SK-N-SH treated with all-trans-retinoic acid at 6 μM for 48 hours (cell line): ENCODE results near the gene CLCF1.
"Not testable (repeated sequence)": the region's sequence is repeated elsewhere in the genome, so short reads cannot be mapped to it uniquely, and the experiment has no call there.

Source experiments
- ATAC-seq: fragments of 200-7000 bp; cut with Tn5 transposase; 3 replicates; pipeline ENCODE4 v1.9.1; 2020; ENCODE audit warnings: mild to moderate bottlenecking, moderate library complexity
- ARNTL ChIP-seq: fragments of 450-650 bp; formaldehyde crosslinking; IDR thresholded peaks from 2 replicates; pipeline ENCODE4 v1.5.0; 2020; ENCODE audit warnings: low read depth, mild to moderate bottlenecking, moderate library complexity, borderline replicate concordance
- BACH2 ChIP-seq: fragments of 250-450 bp; sonication (Bioruptor Pico); IDR thresholded peaks from 2 replicates; pipeline ENCODE4 v1.9.0; 2021; ENCODE audit warnings: mild to moderate bottlenecking, borderline replicate concordance
- CSDC2 ChIP-seq: fragments of 250-450 bp; sonication (Bioruptor Pico); IDR thresholded peaks from 2 replicates; pipeline ENCODE4 v1.5.0; 2020; ENCODE audit warnings: mild to moderate bottlenecking, moderate library complexity
- ESRRG ChIP-seq: fragments of 250-450 bp; sonication (Bioruptor Pico); IDR thresholded peaks from 2 replicates; pipeline ENCODE4 v1.6.1; 2021; ENCODE audit warnings: mild to moderate bottlenecking
- GLIS3 ChIP-seq: fragments of 250-450 bp; sonication (Bioruptor Pico); IDR thresholded peaks from 2 replicates; pipeline ENCODE4 v1.5.0; 2020; ENCODE audit warnings: mild to moderate bottlenecking, moderate library complexity
- ISL1 ChIP-seq: fragments of 250-450 bp; sonication (Bioruptor Pico); IDR thresholded peaks from 2 replicates; pipeline ENCODE4 v2.1.2; 2022; ENCODE audit warnings: mild to moderate bottlenecking, moderate library complexity
- POU6F1 ChIP-seq: fragments of 250-450 bp; sonication (Bioruptor Pico); IDR thresholded peaks from 2 replicates; pipeline ENCODE4 v1.8.0; 2021; ENCODE audit warnings: low read depth, mild to moderate bottlenecking, moderate library complexity, borderline replicate concordance
- PPARA ChIP-seq: fragments of 250-450 bp; sonication (Bioruptor Pico); IDR thresholded peaks from 2 replicates; pipeline ENCODE4 v1.5.0; 2020; ENCODE audit warnings: mild to moderate bottlenecking, borderline replicate concordance
- RARB ChIP-seq: fragments of 250-450 bp; sonication (Bioruptor Pico); IDR thresholded peaks from 2 replicates; pipeline ENCODE4 v1.8.0; 2021; ENCODE audit warnings: mild to moderate bottlenecking, moderate library complexity
- SNAI2 ChIP-seq: fragments of 250-450 bp; sonication (Bioruptor Pico); IDR thresholded peaks from 2 replicates; pipeline ENCODE4 v1.5.0; 2020; ENCODE audit warnings: mild to moderate bottlenecking, moderate library complexity
- TCF4 ChIP-seq: fragments of 250-450 bp; sonication (Bioruptor Pico); IDR thresholded peaks from 2 replicates; pipeline ENCODE4 v1.8.0; 2021; ENCODE audit warnings: mild to moderate bottlenecking, moderate library complexity, borderline replicate concordance
- TOX ChIP-seq: fragments of 250-450 bp; sonication (Bioruptor Pico); IDR thresholded peaks from 2 replicates; pipeline ENCODE4 v1.8.0; 2021; ENCODE audit warnings: mild to moderate bottlenecking, moderate library complexity, borderline replicate concordance
- ZC3H10 ChIP-seq: fragments of 250-450 bp; sonication (Bioruptor Pico); IDR thresholded peaks from 2 replicates; pipeline ENCODE4 v1.5.1; 2021; ENCODE audit warnings: mild to moderate bottlenecking, moderate library complexity
- ZFP3 ChIP-seq: fragments of 250-450 bp; sonication (Bioruptor Pico); IDR thresholded peaks from 2 replicates; pipeline ENCODE4 v1.5.0; 2020; ENCODE audit warnings: mild to moderate bottlenecking, moderate library complexity
- ZFP30 ChIP-seq: fragments of 450-650 bp; formaldehyde crosslinking; IDR thresholded peaks from 2 replicates; pipeline ENCODE4 v1.5.0; 2022; ENCODE audit warnings: mild to moderate bottlenecking, moderate library complexity
- ZNF565 ChIP-seq: fragments of 450-650 bp; formaldehyde crosslinking; conservative IDR thresholded peaks from 2 replicates; pipeline ENCODE4 v1.5.0; 2020; ENCODE audit warnings: low read depth, mild to moderate bottlenecking, moderate library complexity
- ZNF70 ChIP-seq: fragments of 450-650 bp; formaldehyde crosslinking; IDR thresholded peaks from 2 replicates; pipeline ENCODE4 v1.5.0; 2020; ENCODE audit warnings: mild to moderate bottlenecking, moderate library complexity
- ZNF8 ChIP-seq: fragments of 450-650 bp; formaldehyde crosslinking; IDR thresholded peaks from 2 replicates; pipeline ENCODE4 v1.5.0; 2020; ENCODE audit warnings: mild to moderate bottlenecking, moderate library complexity
- TF ChIP-seq, protein P1 (sequence below): fragments of 250-450 bp; sonication (Bioruptor Pico); IDR thresholded peaks from 2 replicates; pipeline ENCODE4 v1.5.1; 2020; ENCODE audit warnings: low read depth, mild to moderate bottlenecking, moderate library complexity
- TF ChIP-seq, protein P2 (sequence below): fragments of 250-450 bp; sonication (Bioruptor Pico); IDR thresholded peaks from 2 replicates; pipeline ENCODE4 v1.8.0; 2020; ENCODE audit warnings: mild to moderate bottlenecking, moderate library complexity, borderline replicate concordance

Gene CLCF1

DNA sequence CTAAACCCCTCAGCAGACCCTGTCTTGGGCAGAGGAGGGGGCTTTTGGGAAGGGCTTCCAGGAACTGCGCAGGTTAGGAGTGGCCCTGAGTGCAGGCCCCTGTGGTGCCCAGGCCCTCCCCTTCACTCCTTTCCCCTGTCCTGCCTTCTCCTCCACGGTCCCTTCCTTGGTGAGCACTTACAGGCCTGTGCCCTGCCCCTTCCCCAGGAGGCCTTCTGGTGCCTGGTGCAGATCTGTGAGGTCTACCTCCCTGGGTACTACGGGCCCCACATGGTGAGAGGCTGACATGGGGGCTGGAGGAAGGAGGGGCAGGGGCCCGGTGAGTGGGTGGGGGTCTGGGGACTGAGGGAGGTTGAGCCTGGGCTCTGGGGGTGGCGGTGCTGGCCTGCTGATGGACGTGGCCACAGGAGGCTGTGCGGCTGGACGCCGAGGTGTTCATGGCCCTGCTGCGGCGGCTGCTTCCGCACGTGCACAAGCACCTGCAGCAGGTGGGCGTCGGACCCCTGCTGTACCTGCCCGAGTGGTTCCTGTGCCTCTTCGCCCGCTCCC is 33.1 kb upstream of the CLCF1 start:
- no peak for ATAC-seq
- TF ChIP-seq TOX (CRISPR knock-in tag): no peak
- TF ChIP-seq ZC3H10: no peak
- no peak for TF ChIP-seq ZFP30
- no peak for TF ChIP-seq ZFP3 (CRISPR knock-in tag)
- TF ChIP-seq, protein P1, sequence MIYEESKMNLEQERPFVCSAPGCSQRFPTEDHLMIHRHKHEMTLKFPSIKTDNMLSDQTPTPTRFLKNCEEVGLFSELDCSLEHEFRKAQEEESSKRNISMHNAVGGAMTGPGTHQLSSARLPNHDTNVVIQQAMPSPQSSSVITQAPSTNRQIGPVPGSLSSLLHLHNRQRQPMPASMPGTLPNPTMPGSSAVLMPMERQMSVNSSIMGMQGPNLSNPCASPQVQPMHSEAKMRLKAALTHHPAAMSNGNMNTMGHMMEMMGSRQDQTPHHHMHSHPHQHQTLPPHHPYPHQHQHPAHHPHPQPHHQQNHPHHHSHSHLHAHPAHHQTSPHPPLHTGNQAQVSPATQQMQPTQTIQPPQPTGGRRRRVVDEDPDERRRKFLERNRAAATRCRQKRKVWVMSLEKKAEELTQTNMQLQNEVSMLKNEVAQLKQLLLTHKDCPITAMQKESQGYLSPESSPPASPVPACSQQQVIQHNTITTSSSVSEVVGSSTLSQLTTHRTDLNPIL (CRISPR knock-in tag): no peak
- TF ChIP-seq SNAI2 (CRISPR knock-in tag): no peak
- no peak for TF ChIP-seq BACH2 (CRISPR knock-in tag)
- no peak for TF ChIP-seq ISL1

DNA sequence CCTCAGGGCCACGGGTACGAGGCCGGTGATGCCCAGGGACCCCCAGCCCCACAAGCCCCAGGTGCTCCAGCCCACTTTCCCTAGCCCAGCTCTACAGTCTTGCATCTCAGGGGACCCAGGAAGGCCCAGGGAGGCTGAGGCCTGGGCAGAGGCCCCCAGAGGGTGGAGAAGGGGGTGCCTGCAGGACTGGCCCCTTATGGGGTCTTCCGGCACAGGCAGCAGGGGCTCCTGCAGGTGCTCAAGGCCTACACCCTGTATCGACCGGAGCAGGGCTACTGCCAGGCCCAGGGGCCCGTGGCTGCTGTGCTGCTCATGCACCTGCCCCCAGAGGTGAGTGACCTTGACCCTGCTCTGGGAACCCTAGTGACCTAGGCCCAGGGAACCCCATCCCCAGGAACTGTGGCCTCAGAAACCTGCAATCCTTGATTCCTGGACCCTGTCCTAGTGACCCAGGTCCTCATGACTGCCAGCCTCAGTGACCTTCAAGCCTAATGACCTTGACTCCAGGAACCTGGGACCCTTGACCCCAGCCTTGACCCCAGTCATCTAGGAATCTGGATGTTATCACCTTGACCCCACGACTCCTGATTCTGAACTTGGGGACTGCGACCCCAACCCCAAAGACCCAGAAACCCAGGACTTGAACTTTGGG is 32.4 kb upstream of the CLCF1 start:
- TF ChIP-seq ZFP30: no peak
- ATAC-seq: no peak

DNA sequence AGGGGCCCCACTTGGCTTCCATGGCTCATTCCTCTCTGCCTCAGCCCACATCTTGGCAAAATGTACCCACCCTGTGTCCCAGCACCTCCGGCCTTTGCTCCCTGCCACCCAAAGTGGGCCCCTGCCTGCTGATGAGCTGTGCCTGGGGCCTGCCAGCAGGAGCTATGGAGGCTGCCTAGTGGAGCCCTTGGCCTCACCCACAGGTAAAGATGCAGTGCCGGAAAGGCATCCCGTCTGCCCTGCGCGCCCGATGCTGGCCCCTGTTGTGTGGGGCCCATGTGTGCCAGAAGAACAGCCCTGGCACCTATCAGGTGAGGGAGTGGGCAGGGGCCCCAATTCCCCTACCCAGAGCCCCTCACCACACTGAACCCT is 31.8 kb upstream of the CLCF1 start:
- no peak for TF ChIP-seq ZFP3 (CRISPR knock-in tag)
- no peak for TF ChIP-seq CSDC2
- no peak for TF ChIP-seq TCF4 (CRISPR knock-in tag)
- TF ChIP-seq BACH2 (CRISPR knock-in tag): no peak
- no peak for TF ChIP-seq ZC3H10
- no peak for TF ChIP-seq PPARA (CRISPR knock-in tag)
- no peak for TF ChIP-seq POU6F1
- TF ChIP-seq, protein P1 (CRISPR knock-in tag): no peak
- TF ChIP-seq, protein P2, sequence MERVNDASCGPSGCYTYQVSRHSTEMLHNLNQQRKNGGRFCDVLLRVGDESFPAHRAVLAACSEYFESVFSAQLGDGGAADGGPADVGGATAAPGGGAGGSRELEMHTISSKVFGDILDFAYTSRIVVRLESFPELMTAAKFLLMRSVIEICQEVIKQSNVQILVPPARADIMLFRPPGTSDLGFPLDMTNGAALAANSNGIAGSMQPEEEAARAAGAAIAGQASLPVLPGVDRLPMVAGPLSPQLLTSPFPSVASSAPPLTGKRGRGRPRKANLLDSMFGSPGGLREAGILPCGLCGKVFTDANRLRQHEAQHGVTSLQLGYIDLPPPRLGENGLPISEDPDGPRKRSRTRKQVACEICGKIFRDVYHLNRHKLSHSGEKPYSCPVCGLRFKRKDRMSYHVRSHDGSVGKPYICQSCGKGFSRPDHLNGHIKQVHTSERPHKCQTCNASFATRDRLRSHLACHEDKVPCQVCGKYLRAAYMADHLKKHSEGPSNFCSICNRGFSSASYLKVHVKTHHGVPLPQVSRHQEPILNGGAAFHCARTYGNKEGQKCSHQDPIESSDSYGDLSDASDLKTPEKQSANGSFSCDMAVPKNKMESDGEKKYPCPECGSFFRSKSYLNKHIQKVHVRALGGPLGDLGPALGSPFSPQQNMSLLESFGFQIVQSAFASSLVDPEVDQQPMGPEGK (CRISPR knock-in tag): no peak
- TF ChIP-seq ZFP30: no peak
- TF ChIP-seq SNAI2 (CRISPR knock-in tag): no peak
- no peak for TF ChIP-seq ISL1
- no peak for TF ChIP-seq ESRRG
- TF ChIP-seq ZNF70: no peak
- no peak for TF ChIP-seq ARNTL (CRISPR knock-in tag)
- no peak for TF ChIP-seq TOX (CRISPR knock-in tag)
- no peak for TF ChIP-seq ZNF8 (CRISPR knock-in tag)
- TF ChIP-seq GLIS3 (CRISPR knock-in tag): no peak
- no peak for TF ChIP-seq RARB (CRISPR knock-in tag)
- ATAC-seq: no peak

DNA sequence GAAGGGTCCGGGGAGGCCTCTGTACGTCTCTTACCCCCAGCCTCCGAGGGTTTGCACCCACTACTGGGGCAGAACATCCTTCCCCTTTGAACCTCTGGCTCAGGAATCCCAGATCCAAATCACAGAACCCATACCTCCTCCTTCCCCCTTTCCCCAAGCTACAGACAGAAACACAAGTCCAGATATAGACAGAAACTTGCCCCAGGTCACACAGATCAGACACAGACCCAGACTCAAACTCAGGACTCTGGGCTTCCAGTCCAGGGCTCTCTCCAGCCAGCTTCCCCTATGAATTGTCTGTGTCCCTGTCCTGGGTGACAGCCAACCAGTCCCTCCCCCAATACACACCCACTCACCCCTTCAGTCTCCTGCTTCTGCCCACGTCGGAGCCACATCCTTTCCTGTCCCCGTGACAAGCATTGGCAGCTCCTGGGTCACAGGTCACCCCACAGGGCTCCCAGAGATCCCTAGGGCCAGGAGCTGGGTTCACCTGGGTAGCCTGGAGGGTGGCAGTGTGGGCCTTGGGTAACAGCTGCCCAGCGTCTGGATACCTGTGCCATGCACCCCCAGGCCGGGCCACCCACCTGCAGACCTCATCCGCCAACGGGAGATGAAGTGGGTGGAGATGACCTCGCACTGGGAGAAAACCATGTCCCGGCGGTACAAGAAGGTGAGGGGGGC is 31.3 kb upstream of the CLCF1 start:
- no peak for ATAC-seq

DNA sequence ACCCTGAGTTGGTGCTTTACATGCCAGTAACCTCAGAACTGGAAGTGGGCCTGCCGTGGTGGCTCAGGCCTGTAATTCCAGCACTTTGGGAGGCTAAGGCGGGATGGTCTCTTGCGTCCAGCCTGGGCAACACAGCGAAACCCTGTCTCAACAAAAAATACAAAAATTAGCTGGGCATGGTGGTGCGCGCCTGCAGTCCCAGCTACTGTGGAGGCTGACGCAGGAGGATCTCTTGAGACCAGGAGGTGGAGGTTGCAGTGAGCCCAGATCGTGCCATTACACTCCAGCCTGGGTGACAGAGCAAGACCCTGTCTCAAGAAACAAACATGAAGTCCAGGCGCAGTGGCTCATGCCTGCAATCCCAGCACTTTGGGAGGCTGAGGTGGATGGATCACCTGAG is 29.7 kb upstream of the CLCF1 start:
- ATAC-seq: not testable (repeated sequence)

More for the DNA sequence above, 31.3 kb upstream of the CLCF1 start:
- TF ChIP-seq ZC3H10 (no peak), BACH2 (CRISPR knock-in tag) (no peak), ISL1 (no peak), ZNF565 (CRISPR knock-in tag) (no peak), POU6F1 (no peak), RARB (CRISPR knock-in tag) (no peak), ZFP30 (no peak)
- TF ChIP-seq, protein P2 (CRISPR knock-in tag): no peak
- TF ChIP-seq, all 23 proteins: peak for 0

DNA sequence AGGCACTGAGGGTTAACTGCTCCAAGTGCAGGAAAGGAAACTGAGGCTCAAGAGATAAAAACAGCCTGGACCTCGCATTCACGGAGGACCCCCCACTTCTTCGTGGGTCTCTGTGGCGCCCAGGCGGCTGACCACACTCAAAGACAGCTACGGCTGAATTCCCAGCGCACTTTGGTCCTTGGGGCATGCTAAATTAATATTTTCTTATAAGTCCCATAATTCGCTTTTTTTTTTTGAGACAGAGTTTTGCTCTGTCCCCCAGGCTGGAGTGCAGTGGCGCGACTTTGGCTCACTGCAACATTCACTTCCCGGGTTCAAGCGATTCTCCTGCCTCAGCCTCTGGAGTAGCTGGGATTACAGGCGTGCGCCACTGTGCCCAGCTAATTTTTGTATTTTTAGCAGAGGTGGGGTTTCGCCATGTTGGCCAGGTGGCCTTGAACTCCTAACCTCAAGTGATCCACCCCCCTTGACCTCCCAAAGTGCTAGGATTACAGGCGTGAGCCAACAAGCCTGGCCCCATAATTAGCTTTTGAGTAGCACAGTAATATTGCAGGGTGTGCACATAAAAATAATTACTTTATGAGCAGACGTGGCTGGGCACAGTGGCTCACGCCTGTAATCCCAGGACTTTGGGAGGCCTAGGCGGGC is 28.9 kb upstream of the CLCF1 start:
- not testable (repeated sequence) for ATAC-seq
